GM13976 (cell line): ENCODE data around the gene KDM3A.

Experiments
- DNase-seq: peaks from one replicate; pipeline ENCODE4 v3.0.0; 2012; ENCODE audit warnings: low spot score
- CTCF ChIP-seq: IDR thresholded peaks from 2 replicates; pipeline ENCODE4 v1.5.1; 2012; ENCODE audit warnings: borderline replicate concordance, mild to moderate bottlenecking; ENCODE audit not compliant: insufficient read depth; ENCODE audit errors: extremely low read depth, missing control alignments, control extremely low read depth
- in situ Hi-C: fragments of 300-500 bp; cut with MboI; formaldehyde crosslinking; loops from one replicate; pipeline ENCODE4 v1.12.0; 2022; ENCODE audit warnings: low sequenced_read_pairs, mixed read lengths, inconsistent platforms; ENCODE audit not compliant: unreplicated experiment

KDM3A gene

GRCh38 chr2:86454238-86454637 is 13.1 kb downstream of the KDM3A start:
- in situ Hi-C loops: no loop called here
- no peak for TF ChIP-seq CTCF
- no peak for DNase-seq

- DNase-seq: no peak
- no peak for TF ChIP-seq CTCF
- in situ Hi-C loops: no loop called here
These were observed 14.0 kb downstream of the KDM3A start for GRCh38 chr2:86455181-86455580.

GRCh38 chr2:86461042-86461743 is 20.0 kb downstream of the KDM3A start:
- in situ Hi-C loops: no loop called here
- TF ChIP-seq CTCF: no peak
- no peak for DNase-seq

GRCh38 chr2:86464652-86465051 is 23.5 kb downstream of the KDM3A start:
- in situ Hi-C loops: no loop called here
- no peak for TF ChIP-seq CTCF
- no peak for DNase-seq

GRCh38 chr2:86466306-86466705 is 25.1 kb downstream of the KDM3A start:
- DNase-seq: no peak
- no peak for TF ChIP-seq CTCF
- in situ Hi-C loops: no loop called here

GRCh38 chr2:86468162-86469033 is 27.2 kb downstream of the KDM3A start:
- no peak for TF ChIP-seq CTCF
- in situ Hi-C loops: no loop called here

More at GRCh38 chr2:86468162-86469033, 27.2 kb downstream of the KDM3A start:
- no peak for DNase-seq
